LoVo (cell line): ENCODE data around the gene DAD1.
"Not testable (repeated sequence)": the region's sequence is repeated elsewhere in the genome, so short reads cannot be mapped to it uniquely, and the experiment has no call there.

Experiments used
- DNase-seq: peaks from one replicate; pipeline ENCODE4 v3.0.0-alpha.2; 2016; ENCODE audit warnings: low spot score

DAD1 gene

DNA sequence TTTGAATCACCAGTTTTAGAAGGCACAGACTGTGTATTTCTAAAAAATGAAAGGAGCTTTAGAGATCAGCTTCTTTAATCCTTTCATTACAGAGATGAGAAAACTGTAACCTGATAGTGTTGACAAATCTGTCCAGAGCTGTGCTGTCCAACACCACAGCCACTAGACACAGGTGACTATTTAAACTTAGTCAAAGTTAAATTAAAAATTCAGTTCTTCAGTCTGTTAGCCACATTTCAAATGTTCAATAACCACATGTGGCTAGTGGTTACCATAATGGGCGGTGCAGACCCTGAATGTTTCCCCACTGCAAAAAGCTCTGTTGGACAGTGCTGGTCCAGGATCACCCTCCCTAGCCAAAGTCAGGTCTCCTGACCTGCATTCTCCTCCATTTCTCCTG, 21.6 kb downstream of the DAD1 start:
- no peak for DNase-seq

DNA sequence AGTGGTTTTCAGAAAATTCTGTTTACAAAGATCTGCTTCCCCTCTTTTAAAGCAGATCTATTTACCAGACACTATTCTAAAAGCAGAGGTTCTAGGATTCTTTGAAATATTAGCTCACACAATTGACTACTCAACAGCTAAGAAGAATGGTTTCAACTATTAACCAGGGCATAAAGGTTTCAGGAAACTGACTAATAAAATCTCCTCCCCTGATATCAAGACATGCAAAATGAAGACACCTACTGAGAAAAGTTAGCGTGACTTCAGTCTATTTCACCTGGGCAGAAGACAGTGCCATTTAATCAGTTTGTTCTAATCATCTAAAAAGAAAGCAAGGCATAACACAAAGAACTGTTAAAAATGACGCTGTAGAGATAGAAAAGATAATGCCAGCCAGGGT, 22.2 kb downstream of the DAD1 start:
- no peak for DNase-seq

DNA sequence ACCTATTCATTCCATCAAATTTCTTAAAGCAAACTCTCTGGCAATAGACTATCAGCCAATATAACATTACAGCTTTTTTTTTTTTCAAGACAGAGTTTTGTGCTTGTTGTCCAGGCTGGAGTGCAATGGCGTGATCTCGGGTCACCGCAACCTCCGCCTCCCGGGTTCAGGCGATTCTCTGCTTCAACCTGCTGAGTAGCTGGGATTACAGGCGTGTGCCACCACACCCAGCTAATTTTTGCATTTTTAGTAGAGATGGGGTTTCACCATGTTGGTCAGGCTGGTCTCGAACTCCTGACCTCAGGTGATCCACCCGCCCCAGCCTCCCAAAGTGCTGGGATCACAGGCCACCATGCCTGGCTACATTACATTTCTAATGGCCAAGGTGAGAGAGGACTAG, 22.8 kb downstream of the DAD1 start:
- not testable (repeated sequence) for DNase-seq

DNA sequence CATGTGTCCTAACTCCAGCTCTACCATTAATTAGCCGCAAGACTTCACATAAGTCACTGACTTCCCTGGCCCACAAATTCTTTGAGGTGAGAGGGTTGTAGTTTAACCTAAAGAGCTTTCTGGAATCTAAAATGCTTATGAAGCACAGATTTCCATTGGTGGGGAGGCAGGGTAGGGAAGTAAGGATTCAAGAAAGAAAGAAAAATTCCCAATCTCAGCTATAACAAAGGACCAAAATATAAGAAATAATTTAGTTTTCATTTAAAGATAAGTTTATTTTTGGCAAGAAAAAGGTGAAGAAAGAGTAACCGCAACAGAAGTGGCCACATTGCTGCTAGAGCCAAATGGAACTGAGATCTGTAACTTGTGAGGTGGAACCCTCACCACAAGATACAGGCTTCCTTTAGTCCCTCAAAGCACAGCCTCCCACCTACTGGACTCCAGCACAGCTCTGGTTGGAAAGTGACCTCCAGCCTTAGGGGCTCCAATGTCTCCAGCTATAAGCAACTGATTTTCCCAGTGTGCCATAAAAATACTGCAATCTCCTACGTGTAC, 23.6 kb downstream of the DAD1 start:
- no peak for DNase-seq

DNA sequence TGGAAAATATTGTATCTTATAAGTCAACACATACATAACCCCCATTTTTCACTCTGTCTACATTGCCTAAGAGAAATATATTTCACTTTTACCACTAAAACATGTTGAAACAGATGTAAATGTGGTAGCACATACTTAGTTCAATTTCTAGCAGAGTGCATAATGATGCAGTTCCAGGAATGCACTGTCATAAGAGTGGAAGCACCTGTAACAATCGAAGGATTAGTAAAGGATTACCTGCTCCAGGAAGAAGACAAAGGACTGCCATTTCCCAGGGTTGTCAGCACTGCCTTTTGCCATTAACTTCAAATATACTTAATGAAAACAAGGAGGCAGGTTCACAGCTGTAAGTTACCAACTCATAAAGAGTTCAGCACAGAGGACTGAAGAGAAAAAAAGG, 24.6 kb downstream of the DAD1 start:
- no peak for DNase-seq

DNA sequence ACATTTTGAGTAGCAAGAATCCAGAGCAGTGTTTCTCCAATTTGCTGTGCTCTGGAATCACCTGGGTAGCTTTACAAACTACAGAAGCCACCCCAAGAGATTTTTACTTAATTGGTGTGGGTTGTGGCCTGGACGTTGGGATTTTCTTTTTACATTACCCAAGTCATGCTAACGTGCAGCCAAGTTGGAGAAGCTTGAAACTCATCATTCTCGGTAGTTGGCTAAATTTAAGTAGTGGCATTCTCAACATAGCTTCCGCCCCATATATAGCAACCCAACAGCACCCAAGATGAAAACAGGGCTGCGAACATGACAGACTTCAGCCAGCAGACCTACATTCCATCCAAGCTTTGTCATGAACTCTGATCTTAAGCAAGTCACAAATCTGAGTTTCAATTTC, 25.0 kb downstream of the DAD1 start:
- DNase-seq: no peak

DNA sequence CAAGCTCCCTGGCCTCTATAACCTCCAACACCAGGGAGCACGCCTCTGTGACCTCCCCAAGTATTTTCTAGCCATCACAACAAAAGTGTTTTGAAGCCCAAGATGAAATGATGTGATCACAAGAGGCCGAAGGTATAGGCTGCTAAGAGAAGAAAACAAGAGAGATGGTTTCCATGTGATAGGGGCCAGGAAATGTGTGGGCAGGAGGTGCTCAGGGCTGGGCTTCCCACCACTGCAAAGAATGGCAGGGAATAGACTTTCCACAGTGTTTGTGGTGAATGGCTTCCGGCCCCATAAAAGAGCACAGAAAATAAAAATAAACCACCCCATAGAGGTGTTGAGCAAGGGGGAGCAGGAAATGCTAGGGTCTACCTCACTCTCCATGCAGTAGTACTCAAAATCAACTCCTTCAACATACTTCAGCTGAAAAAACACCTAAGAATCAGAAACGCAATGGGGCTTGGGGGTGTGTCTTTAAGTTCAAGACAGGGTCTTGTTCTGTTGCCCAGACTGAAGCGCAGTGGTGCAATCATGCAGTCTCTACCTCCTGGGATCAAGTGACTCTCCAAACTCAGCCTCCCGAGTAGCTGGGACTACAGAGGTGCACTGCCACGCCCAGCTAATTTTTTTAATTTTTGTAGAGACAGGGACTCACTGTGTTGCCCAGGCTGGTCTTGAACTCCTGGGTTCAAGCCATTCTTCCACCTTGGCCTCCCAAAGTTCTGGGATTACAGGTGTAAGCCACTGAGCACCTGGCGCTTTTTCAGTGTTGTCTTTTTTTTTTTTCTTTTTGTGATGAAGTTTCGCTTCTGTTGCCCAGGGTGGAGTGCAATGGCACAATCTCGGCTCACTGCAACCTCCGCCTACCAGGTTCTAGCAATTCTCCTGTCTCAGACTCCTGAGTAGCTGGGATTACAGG, 27.1 kb downstream of the DAD1 start:
- no peak for DNase-seq

DNA sequence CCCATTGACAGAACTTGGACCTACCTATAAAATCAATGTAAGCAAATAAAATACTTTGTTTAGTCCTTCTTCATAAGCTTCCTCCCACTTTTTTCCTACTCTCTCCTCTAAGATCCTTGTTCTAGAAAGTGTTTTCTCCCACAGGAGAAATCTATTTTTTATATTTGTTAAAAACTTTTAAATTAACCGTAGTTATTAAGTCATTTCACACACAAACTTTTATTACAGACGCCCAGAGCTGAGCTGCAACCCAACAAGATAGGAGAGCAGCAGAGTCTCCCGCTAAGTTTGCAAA, 27.7 kb downstream of the DAD1 start:
- no peak for DNase-seq

DNA sequence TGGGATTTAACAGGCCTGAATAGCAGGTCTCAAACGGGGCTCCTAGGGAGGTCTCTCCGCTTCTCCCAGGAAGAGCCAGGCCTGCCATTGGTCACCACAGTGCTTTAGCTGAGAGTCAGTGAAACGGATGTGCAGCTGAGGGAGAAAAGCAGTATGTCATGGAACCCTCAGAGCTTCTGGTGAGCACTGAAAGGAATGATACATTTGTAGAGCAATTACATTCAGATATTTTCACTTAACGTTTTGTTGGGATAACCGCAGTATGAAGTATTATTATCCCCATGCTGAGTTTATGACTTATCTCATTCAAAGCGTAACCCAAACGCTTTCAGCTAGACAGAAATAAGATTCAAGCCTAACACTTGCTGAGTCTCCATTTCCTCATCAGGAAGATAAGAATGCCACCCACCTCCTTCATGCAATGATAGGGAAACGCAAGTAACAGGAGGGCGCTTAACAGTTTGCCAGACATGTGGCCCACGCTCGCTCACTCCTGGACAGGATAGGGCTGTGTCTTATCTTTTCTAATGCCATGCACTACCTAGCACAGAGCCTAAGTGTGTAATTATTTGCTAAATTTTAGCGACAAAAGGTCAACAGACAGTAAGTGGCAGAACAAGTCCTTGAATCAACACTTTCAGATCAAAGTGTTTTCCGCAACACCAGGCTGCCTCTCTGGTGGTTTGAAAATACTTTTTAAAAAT, 28.2 kb downstream of the DAD1 start:
- peak; percentile 51 for DNase-seq

DNA sequence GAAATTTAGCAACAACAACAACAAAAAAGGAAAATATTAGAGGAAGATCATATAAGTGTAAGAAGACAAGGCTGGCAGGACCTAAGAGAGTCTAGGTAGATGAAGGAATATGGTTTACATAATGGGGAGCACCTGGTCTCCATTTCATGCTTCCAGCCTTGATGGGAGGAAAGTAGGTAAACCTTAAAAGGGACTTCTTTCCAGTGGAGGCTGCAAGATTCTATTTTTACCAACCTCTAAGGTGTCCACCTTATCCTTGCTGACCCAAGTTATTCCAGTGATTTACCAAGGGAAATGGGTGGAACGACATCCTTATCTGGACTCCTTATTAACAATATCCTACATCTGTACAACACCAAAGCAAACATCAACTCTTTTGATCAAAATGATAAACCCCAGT, 30.0 kb downstream of the DAD1 start:
- no peak for DNase-seq

DNA sequence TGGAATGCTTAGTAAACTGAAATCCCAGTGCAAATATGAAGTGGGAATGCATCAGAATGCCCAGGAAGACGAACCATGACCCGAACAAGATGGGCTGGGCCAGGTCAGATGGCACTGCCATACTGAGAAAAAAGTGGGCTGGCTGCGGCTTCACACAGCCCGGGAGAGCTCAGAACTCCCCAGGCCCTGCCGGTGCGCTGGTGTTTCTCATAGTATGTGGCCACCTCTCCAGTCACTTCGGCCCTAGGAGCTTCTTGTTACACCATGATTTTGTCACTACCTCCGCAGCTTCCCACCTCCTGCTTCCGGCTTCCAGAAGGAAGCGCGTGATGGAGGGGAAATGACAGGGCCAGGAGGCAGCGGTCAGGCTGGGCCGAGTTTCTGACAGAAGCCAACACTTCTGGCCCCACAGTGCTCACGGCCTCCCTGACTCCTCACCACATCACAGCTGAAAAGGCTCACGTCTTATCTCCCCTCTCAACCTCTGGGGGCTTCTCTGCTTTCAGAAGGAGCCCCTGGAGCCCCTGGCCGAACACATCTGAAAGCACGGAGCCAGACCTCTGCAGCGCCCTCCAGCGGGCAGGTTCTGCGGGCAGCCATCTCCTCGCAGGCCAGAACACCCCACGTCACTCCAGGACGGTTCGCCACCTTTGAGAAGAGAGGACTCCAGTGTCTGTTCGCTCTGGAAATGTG, 30.7 kb downstream of the DAD1 start:
- DNase-seq: no peak

DNA sequence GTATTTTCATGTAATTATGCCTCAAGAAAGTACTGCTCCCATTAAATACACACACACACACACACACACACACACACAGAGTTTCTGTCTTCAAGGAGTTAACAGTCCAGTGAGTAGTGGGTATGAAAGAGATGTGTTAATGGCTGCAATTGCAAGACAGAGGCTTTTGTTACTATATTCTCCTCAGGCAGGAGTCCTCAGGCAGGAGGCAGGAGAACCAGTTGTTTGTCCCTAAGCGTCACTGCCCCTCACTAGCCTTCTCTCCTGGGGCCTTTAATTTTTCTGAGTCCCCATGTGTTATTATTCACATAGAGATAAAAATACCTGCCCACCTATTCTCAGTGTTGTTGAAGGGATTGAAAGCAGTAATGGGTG, 31.2 kb downstream of the DAD1 start:
- no peak for DNase-seq

DNA sequence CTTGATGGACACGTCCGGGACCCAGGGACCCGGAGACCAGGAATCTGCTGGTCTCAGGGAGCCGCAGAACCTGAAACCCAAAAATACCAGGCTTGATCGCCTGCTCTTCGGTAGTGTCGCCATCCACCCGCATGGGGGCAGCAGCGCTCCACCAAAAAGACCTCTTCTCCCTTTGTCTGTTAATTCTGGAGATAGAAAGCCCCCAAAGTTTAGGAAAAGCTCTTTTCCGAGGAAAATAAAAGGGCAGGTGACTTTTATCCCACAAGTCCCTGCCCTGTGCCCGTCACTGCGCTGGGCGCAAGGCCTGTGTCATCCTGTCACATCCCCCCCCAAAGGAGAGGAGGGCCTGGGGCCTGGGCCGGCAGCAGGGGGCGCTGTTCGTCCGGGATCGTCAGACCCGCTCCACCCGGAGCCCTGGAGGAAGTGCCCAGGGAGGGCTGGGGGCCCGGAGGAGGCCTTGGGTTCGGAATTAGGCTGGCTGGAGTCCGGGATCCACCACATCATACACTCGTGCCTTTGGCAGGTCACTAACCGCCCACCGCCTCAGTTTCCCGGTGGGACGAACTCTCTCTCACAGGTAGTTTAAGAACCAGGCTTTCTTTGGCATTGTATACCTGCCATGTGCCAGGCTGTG, 31.9 kb downstream of the DAD1 start:
- peak; percentile 69 for DNase-seq

DNA sequence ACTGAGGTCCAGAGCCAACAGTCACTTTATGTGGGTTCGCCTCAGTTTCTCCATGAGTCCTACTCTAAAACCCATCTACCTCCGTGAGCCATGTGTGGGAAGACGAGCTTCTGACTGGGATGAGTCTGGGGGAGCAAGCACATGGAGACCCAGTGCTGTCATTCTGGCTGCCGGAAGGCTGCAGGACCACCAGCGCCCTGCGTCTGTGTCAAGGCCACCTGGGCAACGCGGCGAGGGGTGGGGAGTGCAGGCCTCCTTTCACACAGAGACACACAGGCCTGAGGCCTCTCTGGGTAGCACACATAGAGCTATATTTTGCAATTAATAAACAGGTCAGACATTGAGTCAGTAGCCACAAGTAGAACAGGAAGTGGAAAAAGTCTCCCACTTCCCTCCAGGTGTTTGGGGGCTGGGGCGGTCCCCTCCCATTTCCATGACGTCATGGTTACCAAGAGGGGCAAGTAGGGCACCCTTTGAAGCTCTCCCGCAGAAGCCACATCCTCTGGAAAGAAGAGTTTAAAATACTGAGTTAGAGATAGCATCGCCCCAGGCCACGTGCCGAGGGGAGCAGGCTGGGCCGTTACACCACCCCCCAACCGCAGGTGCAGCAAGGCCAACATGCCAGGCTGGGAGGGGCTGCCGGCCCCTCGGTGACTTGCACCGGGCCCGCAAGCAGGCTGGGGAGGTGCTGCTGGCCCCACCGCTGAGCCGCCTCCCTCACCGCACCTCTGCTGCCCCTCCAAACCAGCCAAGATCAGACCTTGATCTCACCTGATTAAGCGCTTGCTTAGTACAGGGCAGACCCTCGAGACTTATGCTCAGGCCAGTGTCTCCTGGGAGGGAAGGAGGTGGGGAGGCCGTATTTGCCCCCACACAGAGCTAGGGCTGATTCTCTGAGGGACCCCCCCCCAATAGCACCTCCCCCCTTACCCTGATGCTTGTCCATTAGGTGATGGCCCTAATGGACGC, 32.7 kb downstream of the DAD1 start:
- no peak for DNase-seq

DNA sequence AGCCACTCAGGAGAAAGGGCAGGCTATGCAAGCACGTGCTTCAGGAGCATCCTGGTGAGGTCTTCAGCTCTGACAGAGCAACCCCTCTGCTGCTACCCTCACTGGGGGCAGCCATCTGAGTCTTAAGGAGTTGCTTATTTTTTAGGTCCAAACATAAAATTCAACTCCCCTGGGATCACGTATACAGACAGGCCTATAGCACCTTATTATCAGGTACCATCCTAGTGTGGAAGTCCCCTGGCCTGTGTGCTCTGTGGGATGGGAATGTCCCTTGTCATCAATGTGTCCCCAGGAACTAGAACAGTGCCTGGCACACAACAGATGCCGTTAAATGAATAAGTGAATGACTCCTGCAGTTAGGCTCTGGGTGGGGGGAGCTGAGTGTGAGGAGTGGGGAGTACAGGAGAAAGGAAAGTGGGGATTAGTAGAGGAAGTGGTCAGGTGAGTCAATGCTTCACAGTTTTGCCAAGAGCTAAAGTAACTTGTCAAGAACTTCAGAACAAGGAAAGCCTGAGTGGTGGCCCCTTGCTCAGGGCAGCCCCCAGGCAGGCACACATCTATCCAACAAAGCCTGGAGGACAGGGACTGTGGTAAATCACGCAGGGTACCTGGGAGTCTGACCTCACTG, 33.5 kb downstream of the DAD1 start:
- DNase-seq: no peak

DNA sequence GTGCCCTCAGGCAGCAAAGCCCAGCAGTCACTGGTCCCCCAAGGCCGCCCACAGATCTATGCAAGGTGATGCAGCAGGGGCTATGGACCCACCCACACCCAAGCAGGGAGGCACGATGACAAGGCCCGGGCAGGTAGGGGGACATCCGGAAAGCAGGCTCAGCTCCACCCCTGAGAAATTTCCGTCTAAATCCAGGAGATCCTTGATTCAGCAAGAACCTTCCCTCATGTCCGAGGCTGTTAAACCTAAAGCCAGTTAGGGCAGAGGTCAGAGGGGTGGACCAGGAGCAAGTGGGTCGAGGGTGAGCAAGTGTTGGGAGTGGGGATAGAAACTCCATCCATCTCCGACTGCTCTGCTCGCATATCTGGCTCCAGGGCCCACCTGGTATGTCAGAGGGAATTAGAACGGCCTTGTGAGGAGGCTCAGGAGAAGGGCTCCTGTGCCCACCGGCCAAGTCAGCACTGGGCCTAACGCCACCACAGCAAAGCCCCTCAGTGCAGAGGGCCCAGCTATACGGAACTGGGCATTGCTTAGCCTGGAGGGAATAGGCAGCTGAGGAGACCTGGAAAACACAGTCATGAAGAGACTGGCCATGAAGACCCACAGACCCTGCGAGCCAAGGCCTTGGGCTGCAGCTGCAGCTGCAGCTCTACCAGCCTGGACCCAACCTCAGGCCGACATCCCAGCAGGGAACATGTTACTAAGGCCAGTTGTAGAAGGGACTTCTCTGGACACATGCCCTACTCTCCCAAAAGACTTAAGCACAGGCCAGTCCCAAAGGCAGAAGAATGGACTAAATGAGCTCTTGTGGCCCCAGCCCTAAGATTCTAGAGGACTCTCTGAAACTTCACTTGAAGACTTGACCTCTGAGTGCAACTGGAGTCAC, 34.3 kb downstream of the DAD1 start:
- no peak for DNase-seq

DNA sequence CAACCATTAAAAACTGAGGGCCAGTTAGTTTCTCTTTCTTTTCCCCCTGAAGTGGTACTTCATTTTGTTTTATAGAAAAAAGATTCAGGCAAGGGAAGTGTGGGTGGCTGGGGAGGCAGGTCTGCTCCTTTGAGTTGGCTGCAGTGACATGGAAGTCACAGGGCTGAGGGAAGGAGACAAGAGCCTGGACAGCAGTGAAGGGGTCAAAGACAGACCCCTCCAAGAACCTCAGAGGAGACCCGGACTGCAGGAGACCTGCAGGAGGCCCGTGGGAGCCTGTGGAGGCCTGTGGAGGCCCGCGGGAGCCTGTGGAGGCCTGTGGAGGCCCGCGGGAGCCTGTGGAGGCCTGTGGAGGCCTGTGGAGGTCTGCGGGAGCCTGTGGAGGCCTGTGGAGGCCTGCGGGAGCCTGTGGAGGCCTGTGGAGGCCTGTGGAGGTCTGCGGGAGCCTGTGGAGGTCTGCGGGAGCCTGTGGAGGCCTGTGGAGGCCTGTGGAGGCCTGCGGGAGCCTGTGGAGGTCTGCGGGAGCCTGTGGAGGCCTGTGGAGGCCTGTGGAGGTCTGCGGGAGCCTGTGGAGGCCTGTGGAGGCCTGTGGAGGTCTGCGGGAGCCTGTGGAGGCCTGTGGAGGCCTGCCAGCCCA, 35.0 kb downstream of the DAD1 start:
- not testable (repeated sequence) for DNase-seq

DNA sequence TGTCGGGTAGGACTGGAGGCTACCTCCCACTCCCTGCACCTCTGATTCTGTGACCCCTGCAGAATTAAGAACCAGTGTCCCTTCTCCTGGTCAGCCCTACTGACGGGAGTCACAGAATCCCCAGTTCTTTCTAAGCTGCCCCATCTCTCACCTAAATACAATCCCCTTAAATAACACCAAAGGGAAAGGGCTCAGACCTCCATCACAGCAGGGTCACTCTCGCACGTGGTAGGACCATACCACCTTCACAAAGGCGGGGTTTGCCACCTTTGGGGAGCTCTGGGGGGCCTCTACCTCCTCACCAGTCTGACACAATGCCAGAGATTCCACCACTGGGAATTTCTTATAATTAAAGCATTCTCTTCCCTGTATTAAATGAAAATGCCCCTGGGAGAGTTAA, 35.6 kb downstream of the DAD1 start:
- no peak for DNase-seq

DNA sequence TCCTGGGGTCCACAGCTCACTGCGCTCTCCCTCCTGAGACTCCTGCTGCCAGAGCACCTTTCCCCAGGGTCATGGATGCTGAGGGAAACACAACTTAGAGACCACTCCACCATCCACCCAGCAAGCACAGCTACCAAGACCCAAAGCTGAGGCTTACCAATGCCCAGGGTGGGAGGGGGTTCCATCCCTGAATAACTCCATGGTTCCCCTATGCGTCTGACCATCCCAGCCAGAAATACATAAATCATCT, 36.3 kb downstream of the DAD1 start:
- DNase-seq: no peak
